Naive thymus-derived CD4-positive, alpha-beta T cell (primary cell): ENCODE results near the gene ATP5PB. TPM values are rescaled to one million over a fixed set of nuclear protein-coding genes. Genes with fewer than 3 reads are reported as not detected.

ENCODE experiments used
- ATAC-seq: fragments of 150-1000 bp; cut with Tn5 transposase; 2 replicates; pipeline ENCODE4 v1.10.0; 2021; ENCODE audit warnings: mild to moderate bottlenecking, moderate library complexity
- CTCF ChIA-PET: fragments of 350-600 bp; sonication (Branson Sonifier 250); formaldehyde crosslinking; loops from one replicate; lab custom pipeline; 2021; ENCODE audit warnings: antibody characterized with exemption; lab: Charles Lee
- POLR2A ChIA-PET: fragments of 350-600 bp; sonication (Branson Sonifier 250); formaldehyde crosslinking; loops from one replicate; lab custom pipeline; 2021; ENCODE audit warnings: antibody characterized with exemption, inconsistent platforms; lab: Charles Lee
- DNase-seq, 9 donors: peaks; one replicate each; pipeline versions ENCODE4 v3.0.0 to v3.0.0-alpha.2; 2020 to 2022; ENCODE audit warnings: mixed read lengths in 1 of 9
- H3K27ac ChIP-seq: one replicate; pipeline ENCODE4 v1.7.0; 2013; ENCODE audit warnings: mild to moderate bottlenecking, low read depth, low read length, moderate library complexity
- H3K27me3 ChIP-seq, 2 donors: one replicate each; pipeline ENCODE4 v1.7.0; 2013; ENCODE audit warnings: low read length in 2 of 2, mild to moderate bottlenecking in 2 of 2, moderate library complexity in 2 of 2; ENCODE audit not compliant: control insufficient read depth in 2 of 2, insufficient read depth in 2 of 2
- H3K36me3 ChIP-seq, 3 experiments: 1 replicate in 2 of 3; 2 replicates in 1 of 3; pipeline ENCODE4 v1.7.0; 2013; ENCODE audit warnings: low read length in 3 of 3, mild to moderate bottlenecking in 3 of 3, moderate library complexity in 1 of 3; ENCODE audit not compliant: insufficient read depth in 3 of 3, control insufficient read depth in 2 of 3
- H3K4me1 ChIP-seq, 2 donors: one replicate each; pipeline ENCODE4 v1.7.0; 2013; ENCODE audit warnings: low read length in 2 of 2, mild to moderate bottlenecking in 2 of 2, moderate library complexity in 1 of 2; ENCODE audit not compliant: control insufficient read depth in 2 of 2, insufficient read depth in 2 of 2
- H3K4me3 ChIP-seq: 2 replicates; pipeline ENCODE4 v1.7.0; 2013; ENCODE audit warnings: mild to moderate bottlenecking, low read length
- H3K9me3 ChIP-seq, 3 experiments: 1 replicate in 2 of 3; 2 replicates in 1 of 3; pipeline ENCODE4 v1.7.0; 2013; ENCODE audit warnings: low read length in 3 of 3; ENCODE audit not compliant: control insufficient read depth in 2 of 3
- H3K27ac Mint-ChIP-seq, 9 donors: one replicate each; pipeline ENCODE4 v1.8.0; 2020 to 2022; ENCODE audit warnings: mixed read lengths in 9 of 9, mild to moderate bottlenecking in 8 of 9, moderate library complexity in 5 of 9, inconsistent platforms in 2 of 9
- H3K27me3 Mint-ChIP-seq, 5 donors: one replicate each; pipeline ENCODE4 v1.8.0; 2021 to 2022; ENCODE audit warnings: mixed read lengths in 5 of 5, mild to moderate bottlenecking in 1 of 5
- H3K36me3 Mint-ChIP-seq, 5 donors: one replicate each; pipeline ENCODE4 v1.8.0; 2020 to 2022; ENCODE audit warnings: mixed read lengths in 5 of 5, mild to moderate bottlenecking in 3 of 5, inconsistent platforms in 1 of 5
- H3K4me1 Mint-ChIP-seq, 7 donors: one replicate each; pipeline ENCODE4 v1.8.0; 2020 to 2022; ENCODE audit warnings: mixed read lengths in 7 of 7, mild to moderate bottlenecking in 3 of 7, inconsistent platforms in 1 of 7
- H3K4me3 Mint-ChIP-seq, 10 donors: one replicate each; pipeline ENCODE4 v1.8.0; 2020 to 2022; ENCODE audit warnings: mild to moderate bottlenecking in 10 of 10, mixed read lengths in 10 of 10, moderate library complexity in 6 of 10, inconsistent platforms in 2 of 10
- H3K9me3 Mint-ChIP-seq, 11 donors: one replicate each; pipeline ENCODE4 v1.8.0; 2020 to 2022; ENCODE audit warnings: mixed read lengths in 11 of 11, mild to moderate bottlenecking in 4 of 11, inconsistent platforms in 1 of 11, moderate library complexity in 1 of 11
- intact Hi-C, 2 donors: fragments of 100-400 bp; cut with micrococcal nuclease; formaldehyde crosslinking; loops; one replicate each; pipeline ENCODE4 v1.15.1; 2023
- polyA plus RNA-seq, 2 donors: library from polyadenylated mRNA; unstranded; fragments of 300-500 nt; fragmentation: Illumina TruSeq; gene quantifications; one replicate each; pipeline ENCODE4 v1.2.3, GENCODE V29; 2021
- total RNA-seq, 6 experiments: library from RNA in 5 of 6; stranded (reverse) in 5 of 6; gene quantifications; 1 replicate in 5 of 6; 2 replicates in 1 of 6; pipeline ENCODE4 v1.2.3 and lab custom pipeline; 2021 to 2026

Gene ATP5PB
- total and polyA plus RNA-seq, 7 experiments from 2014 or later: 64.9 to 437 (median 111) TPM

DNA sequence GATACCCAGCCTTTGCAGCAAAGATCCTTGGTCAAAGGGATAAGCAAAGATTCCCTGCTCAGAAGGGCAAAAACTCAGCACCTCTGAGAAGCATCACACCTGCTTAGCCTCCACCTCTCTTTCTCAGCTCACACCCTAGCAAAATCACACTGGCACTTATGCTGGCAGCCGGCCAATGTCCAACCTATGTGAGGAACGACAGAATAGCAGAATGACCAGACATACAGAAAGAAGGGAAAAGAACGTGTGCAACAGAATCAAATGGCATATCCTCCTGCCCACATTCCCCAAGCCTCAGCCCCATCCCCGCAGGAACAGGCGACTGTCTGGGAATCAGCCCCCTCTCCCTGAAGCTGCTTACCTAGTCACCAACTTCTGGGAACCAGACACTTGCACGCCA, 54.8 kb downstream of the ATP5PB start:
- peak overlapping the region; percentile 20 for H3K27ac ChIP-seq

DNA sequence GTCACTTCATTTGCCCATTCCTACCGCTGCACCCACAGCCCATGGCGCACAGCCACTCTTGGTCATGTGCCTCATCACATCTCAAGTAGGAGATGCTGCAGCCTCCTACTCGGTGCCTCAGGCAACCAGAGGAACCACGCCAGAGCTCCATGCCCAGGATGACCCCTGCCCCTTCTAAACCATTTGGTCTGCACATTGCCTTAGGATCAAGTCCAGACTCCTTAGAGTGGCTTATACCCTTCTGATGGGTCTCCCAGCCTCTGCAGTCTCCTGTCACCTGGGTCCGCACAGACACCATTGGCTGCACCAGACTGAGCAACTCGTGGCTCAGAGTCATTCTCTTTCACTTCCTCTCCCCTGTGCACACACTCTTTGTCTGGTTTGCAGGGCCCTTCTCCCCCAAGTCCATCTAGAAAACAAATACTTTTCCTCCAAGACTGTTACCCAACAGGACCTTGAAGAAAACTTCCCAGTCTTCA, 56.4 kb downstream of the ATP5PB start:
- no peaks in the 10 kb centered on the region for H3K27me3 ChIP-seq
- DNase-seq: peak in 1 of 9 donors; percentile 27
- Mint-ChIP-seq H3K36me3 (no peaks in the 10 kb centered on the region), H3K9me3 (no peaks in the 10 kb centered on the region), H3K27me3 (no peaks in the 10 kb centered on the region), H3K4me1 (peaks cover 47 to 74% (median 67%) of the 10 kb centered on the region in 7 donors), H3K4me3 (peak overlapping the region; percentile 9 to 80 (median 45)), H3K27ac (peak overlapping the region in 8 of 9 donors; percentile 20 to 94 (median 76))
- H3K36me3 ChIP-seq: no peaks in the 10 kb centered on the region
- ChIA-PET CTCF (interaction anchor here (2.1 to 4.6 kb wide), 3 partner anchors 24 to 206 kb away, joined by 6 to 83 read pairs (median 19); partner anchors contain the start of gene C1orf162), POLR2A (interaction anchor here (0.6 to 5.1 kb wide), 7 partner anchors 11 to 288 kb away, joined by 3 to 18 read pairs (median 3); no protein-coding TSS in a partner anchor)
- peaks cover 44 to 64% of the 10 kb centered on the region in 2 donors for H3K4me1 ChIP-seq
- H3K27ac ChIP-seq: peak overlapping the region; percentile 46
- no peaks in the 10 kb centered on the region for H3K9me3 ChIP-seq
- intact Hi-C loops: loop anchor here in 1 of 2 donors (5.0 kb wide), 1 partner anchor 33 kb away; the partner anchor contains the start of gene C1orf162
- peak; percentile 41 for ATAC-seq
- no peak overlapping the region for H3K4me3 ChIP-seq

More for the DNA sequence above, 54.8 kb downstream of the ATP5PB start:
- H3K27ac Mint-ChIP-seq: peak overlapping the region in 7 of 9 donors; percentile 9 to 94 (median 81)
- H3K9me3 Mint-ChIP-seq: peaks cover 0 to 5% (median 0%) of the 10 kb centered on the region in 11 donors
- no peak overlapping the region for H3K4me3 ChIP-seq
- no peak for ATAC-seq
- no peaks in the 10 kb centered on the region for H3K9me3 ChIP-seq
- CTCF ChIA-PET: interaction anchor here (0.6 to 2.1 kb wide), 6 partner anchors 11 to 166 kb away, joined by 3 to 7 read pairs (median 4); no protein-coding TSS in a partner anchor
- intact Hi-C loops: no loop called here
- peaks cover 0 to 9% (median 0%) of the 10 kb centered on the region in 5 donors for H3K36me3 Mint-ChIP-seq
- peaks cover 39 to 57% of the 10 kb centered on the region in 2 donors for H3K4me1 ChIP-seq
- peak overlapping the region in 6 of 10 donors; percentile 27 to 80 (median 55) for H3K4me3 Mint-ChIP-seq
- DNase-seq: no peak
- no peaks in the 10 kb centered on the region for H3K27me3 Mint-ChIP-seq
- H3K36me3 ChIP-seq: no peaks in the 10 kb centered on the region
- H3K27me3 ChIP-seq: no peaks in the 10 kb centered on the region
- H3K4me1 Mint-ChIP-seq: peaks cover 47 to 67% (median 60%) of the 10 kb centered on the region in 7 donors
- POLR2A ChIA-PET: interaction anchor here (0.6 to 1.7 kb wide), 6 partner anchors 13 to 251 kb away, joined by 3 to 9 read pairs (median 3); no protein-coding TSS in a partner anchor

DNA sequence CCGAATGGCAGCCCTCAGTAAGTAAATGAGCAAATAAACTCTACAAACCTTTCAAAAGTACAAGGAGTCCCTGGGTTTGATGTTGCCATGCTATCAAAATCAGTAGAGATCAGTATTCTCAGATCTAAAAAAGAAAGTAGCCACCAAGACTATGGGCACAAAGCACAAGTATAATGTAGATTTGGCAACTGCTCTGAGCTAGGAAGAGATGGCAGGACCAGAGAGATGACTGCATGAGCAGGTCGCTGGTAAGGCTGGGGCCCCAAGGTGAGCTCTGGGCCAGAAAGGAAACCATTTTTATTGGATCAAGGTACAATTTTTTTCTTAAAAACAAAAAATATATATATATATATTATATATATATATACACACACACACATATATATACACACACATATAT, 57.3 kb downstream of the ATP5PB start:
- Histone ChIP-seq H3K36me3 (no peaks in the 10 kb centered on the region), H3K9me3 (no peaks in the 10 kb centered on the region), H3K27me3 (no peaks in the 10 kb centered on the region), H3K4me3 (no peak overlapping the region), H3K27ac (peak overlapping the region; percentile 46), H3K4me1 (peaks cover 53 to 73% of the 10 kb centered on the region in 2 donors)
- POLR2A ChIA-PET: interaction anchor here (0.6 to 5.1 kb wide), 14 partner anchors 8 to 835 kb away, joined by 3 to 21 read pairs (median 9); partner anchors contain the start of genes C1orf162 and DDX20
- peak overlapping the region in 9 of 10 donors; percentile 11 to 80 (median 36) for H3K4me3 Mint-ChIP-seq
- no peaks in the 10 kb centered on the region for H3K36me3 Mint-ChIP-seq
- no peak for ATAC-seq
- H3K27ac Mint-ChIP-seq: peak overlapping the region in 8 of 9 donors; percentile 20 to 94 (median 76)
- CTCF ChIA-PET: interaction anchor here (0.6 to 4.6 kb wide), 18 partner anchors 8 to 263 kb away, joined by 3 to 83 read pairs (median 8); partner anchors contain the start of genes C1orf162 and DDX20
- peaks cover 44 to 67% (median 61%) of the 10 kb centered on the region in 7 donors for H3K4me1 Mint-ChIP-seq
- intact Hi-C loops: loop anchor here in 1 of 2 donors (5.0 kb wide), 1 partner anchor 34 kb away; the partner anchor contains the start of gene C1orf162
- DNase-seq: no peak
- H3K27me3 Mint-ChIP-seq: no peaks in the 10 kb centered on the region
- H3K9me3 Mint-ChIP-seq: no peaks in the 10 kb centered on the region

DNA sequence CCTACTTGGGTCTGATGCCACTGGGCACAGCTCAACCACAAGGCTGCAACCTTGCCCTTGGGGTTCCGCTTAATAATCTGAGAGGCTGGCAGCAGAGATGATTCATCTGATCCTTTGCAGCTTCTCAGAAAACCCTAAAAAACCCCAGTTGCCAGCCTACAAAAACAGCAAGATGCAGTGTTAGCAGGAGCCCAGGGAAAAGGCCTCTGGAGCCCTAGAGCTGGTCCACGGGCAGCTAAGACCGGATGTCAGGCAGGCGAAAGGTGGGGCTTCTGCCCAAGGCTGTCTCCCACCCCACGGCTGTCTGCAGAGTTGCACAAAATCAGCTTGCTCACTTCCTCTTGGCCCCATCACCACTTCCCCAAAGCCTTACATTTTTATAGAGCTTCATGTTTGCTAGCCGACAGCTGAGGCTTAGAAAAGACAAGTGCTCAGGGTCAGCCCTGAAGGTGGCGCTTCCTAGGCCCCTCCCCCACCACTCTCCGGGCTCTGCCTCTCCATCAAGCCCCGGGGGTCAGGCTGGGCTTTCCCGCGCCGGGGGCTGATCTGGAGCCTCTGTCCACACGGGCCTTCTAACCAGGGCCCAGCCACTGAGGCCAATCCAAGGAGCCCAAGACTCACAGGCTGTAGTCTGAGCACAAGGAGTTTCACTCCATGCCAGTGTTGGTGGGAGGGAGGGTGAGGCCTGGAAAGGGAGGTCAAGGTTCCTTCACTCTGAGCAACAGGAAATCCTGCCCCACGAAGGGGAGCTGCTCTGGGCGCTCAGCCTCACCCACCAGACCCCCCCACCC, 58.3 kb downstream of the ATP5PB start:
- Histone ChIP-seq H3K4me3 (peak overlapping the region; percentile 53), H3K4me1 (peaks cover 64 to 83% of the 10 kb centered on the region in 2 donors), H3K27me3 (no peaks in the 10 kb centered on the region), H3K36me3 (no peaks in the 10 kb centered on the region), H3K9me3 (no peaks in the 10 kb centered on the region), H3K27ac (peak overlapping the region; percentile 74)
- intact Hi-C loops: loop anchor here (1.0 to 5.0 kb wide), 20 partner anchors 9 to 262 kb away; partner anchors contain the start of genes ATP5PB (in 2 of the 2), DDX20 (in 2 of the 2), WDR77 (in 2 of the 2) and C1orf162 (in 1 of the 2)
- no peaks in the 10 kb centered on the region for H3K36me3 Mint-ChIP-seq
- H3K4me1 Mint-ChIP-seq: peaks cover 42 to 65% (median 60%) of the 10 kb centered on the region in 7 donors
- H3K27ac Mint-ChIP-seq: peak overlapping the region in 8 of 9 donors; percentile 88 to 97 (median 94)
- POLR2A ChIA-PET: interaction anchor here (0.5 to 5.1 kb wide), 34 partner anchors 9 to 253 kb away, joined by 3 to 21 read pairs (median 5); partner anchors contain the start of genes C1orf162, DDX20, RAP1A and WDR77
- H3K27me3 Mint-ChIP-seq: no peaks in the 10 kb centered on the region
- peak overlapping the region; percentile 72 to 86 (median 82) for H3K4me3 Mint-ChIP-seq
- CTCF ChIA-PET: interaction anchor here (0.5 to 4.6 kb wide), 47 partner anchors 9 to 262 kb away, joined by 3 to 83 read pairs (median 6); partner anchors contain the start of genes ATP5PB, C1orf162, DDX20 and RAP1A
- peak; percentile 35 to 62 (median 40) for DNase-seq
- ATAC-seq: peak; percentile 76
- H3K9me3 Mint-ChIP-seq: no peaks in the 10 kb centered on the region

DNA sequence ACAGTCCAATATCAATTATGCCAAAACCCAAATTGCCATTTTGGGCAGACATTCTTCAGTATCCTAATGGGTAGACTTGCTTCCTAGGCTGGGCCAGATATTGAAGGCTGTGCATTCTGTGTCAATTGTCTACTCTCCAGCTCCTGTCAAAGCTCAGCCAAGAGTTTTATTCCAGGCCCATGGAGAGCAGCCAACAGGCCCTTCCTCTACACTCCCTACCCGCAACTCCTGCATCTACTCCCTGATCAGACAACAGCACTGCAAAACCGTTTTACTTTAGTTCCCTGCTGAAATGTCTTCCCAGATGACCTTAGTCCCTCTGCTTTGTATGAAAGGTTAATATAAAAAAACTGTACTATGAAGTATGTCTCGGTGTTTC, 60.7 kb downstream of the ATP5PB start:
- H3K36me3 Mint-ChIP-seq: no peaks in the 10 kb centered on the region
- peaks cover 25 to 51% (median 47%) of the 10 kb centered on the region in 7 donors for H3K4me1 Mint-ChIP-seq
- no peak for DNase-seq
- no peak for ATAC-seq
- H3K27me3 Mint-ChIP-seq: no peaks in the 10 kb centered on the region
- H3K9me3 Mint-ChIP-seq: no peaks in the 10 kb centered on the region
- ChIA-PET POLR2A (interaction anchor here (0.8 to 1.5 kb wide), 3 partner anchors 42 to 93 kb away, joined by 3 to 4 read pairs (median 3); no protein-coding TSS in a partner anchor), CTCF (interaction anchor here (0.6 to 4.6 kb wide), 3 partner anchors 32 to 204 kb away, joined by 3 to 83 read pairs (median 6); partner anchors contain the start of gene C1orf162)
- no peak overlapping the region for H3K4me3 Mint-ChIP-seq
- Histone ChIP-seq H3K36me3 (no peaks in the 10 kb centered on the region), H3K4me3 (no peak overlapping the region), H3K9me3 (no peaks in the 10 kb centered on the region), H3K27me3 (no peaks in the 10 kb centered on the region), H3K4me1 (peaks cover 47 to 62% of the 10 kb centered on the region in 2 donors), H3K27ac (no peak overlapping the region)
- intact Hi-C loops: loop anchor here (2.0 to 5.0 kb wide), 4 partner anchors 38 to 237 kb away; partner anchors contain the start of gene C1orf162 (in 1 of the 2)
- no peak overlapping the region for H3K27ac Mint-ChIP-seq
